HG03175 (cell line): ENCODE data around the gene TSHZ2.
A peak's percentile ranks its signal among the peaks of the same experiment; 100 is the strongest.

Source experiments
- ATAC-seq: cut with Tn5 transposase; IDR thresholded peaks from one replicate; pipeline ENCODE4 v1.9.1; 2021; ENCODE audit warnings: mild to moderate bottlenecking, moderate library complexity; ENCODE audit not compliant: unreplicated experiment

The TSHZ2 gene

GRCh38 chr20:53104884-53105283, 132.7 kb downstream of the TSHZ2 start:
- no peak for ATAC-seq

- ATAC-seq = no peak
These were observed 144.6 kb downstream of the TSHZ2 start for GRCh38 chr20:53116733-53117132.

GRCh38 chr20:53122853-53123252, 150.7 kb downstream of the TSHZ2 start:
- no peak for ATAC-seq

- no peak for ATAC-seq
These were observed 152.0 kb downstream of the TSHZ2 start for GRCh38 chr20:53124075-53124551.

GRCh38 chr20:53124803-53125202, 152.6 kb downstream of the TSHZ2 start:
- ATAC-seq = no peak

GRCh38 chr20:53126185-53126584, 154.0 kb downstream of the TSHZ2 start:
- no peak for ATAC-seq

GRCh38 chr20:53127027-53127426, 154.9 kb downstream of the TSHZ2 start:
- no peak for ATAC-seq

- no peak for ATAC-seq
These were observed 155.8 kb downstream of the TSHZ2 start for GRCh38 chr20:53128004-53128403.

- no peak for ATAC-seq
These were observed 157.4 kb downstream of the TSHZ2 start for GRCh38 chr20:53129563-53129962.

- ATAC-seq = no peak
These were observed 158.6 kb downstream of the TSHZ2 start for GRCh38 chr20:53130795-53131194.

GRCh38 chr20:53133125-53133524, 161.0 kb downstream of the TSHZ2 start:
- no peak for ATAC-seq

GRCh38 chr20:53133628-53134027, 161.5 kb downstream of the TSHZ2 start:
- no peak for ATAC-seq

- no peak for ATAC-seq
These were observed 164.3 kb downstream of the TSHZ2 start for GRCh38 chr20:53136473-53136872.

GRCh38 chr20:53138454-53139262, 166.5 kb downstream of the TSHZ2 start:
- peak; percentile 85 for ATAC-seq

GRCh38 chr20:53141201-53142050, 169.3 kb downstream of the TSHZ2 start:
- ATAC-seq = no peak

- ATAC-seq = no peak
These were observed 170.3 kb downstream of the TSHZ2 start for GRCh38 chr20:53142225-53143127.

- ATAC-seq = no peak
These were observed 174.2 kb downstream of the TSHZ2 start for GRCh38 chr20:53146201-53146891.

- no peak for ATAC-seq
These were observed 176.6 kb downstream of the TSHZ2 start for GRCh38 chr20:53148771-53149147.

GRCh38 chr20:53149148-53149889, 177.2 kb downstream of the TSHZ2 start:
- no peak for ATAC-seq

- ATAC-seq = no peak
These were observed 177.7 kb downstream of the TSHZ2 start for GRCh38 chr20:53149890-53150205.
